HUES64 (cell line): Measurements from ENCODE around the gene ARID5B.
"Not testable (repeated sequence)": the region's sequence is repeated elsewhere in the genome, so short reads cannot be mapped to it uniquely, and the experiment has no call there.

ENCODE experiments used
- H3K27ac ChIP-seq: 2 replicates; pipeline ENCODE4 v1.7.0; 2013; ENCODE audit warnings: low read depth, low read length, inconsistent platforms
- H3K27me3 ChIP-seq: 2 replicates; pipeline ENCODE4 v1.6.1; 2013; ENCODE audit warnings: mild to moderate bottlenecking, low read length; ENCODE audit not compliant: insufficient read depth
- H3K36me3 ChIP-seq: 2 replicates; pipeline ENCODE4 v1.6.1; 2013; ENCODE audit warnings: mild to moderate bottlenecking, low read length; ENCODE audit not compliant: insufficient read depth
- H3K4me1 ChIP-seq: 2 replicates; pipeline ENCODE4 v1.6.1; 2013; ENCODE audit warnings: mild to moderate bottlenecking, low read length, moderate library complexity; ENCODE audit not compliant: insufficient read depth
- H3K4me3 ChIP-seq: 2 replicates; pipeline ENCODE4 v1.5.1; 2013; ENCODE audit warnings: mild to moderate bottlenecking, low read length, moderate library complexity
- H3K9ac ChIP-seq: 2 replicates; pipeline ENCODE4 v1.6.1; 2013; ENCODE audit warnings: mild to moderate bottlenecking, low read depth, low read length
- H3K9me3 ChIP-seq: 2 replicates; pipeline ENCODE4 v1.6.1; 2013; ENCODE audit warnings: low read depth, low read length; ENCODE audit not compliant: insufficient read depth
- WGBS: fragments of 150-250, 120-280 bp; methylation state at CpG from one replicate; pipeline ENCODE4 v1.1.7; 2013; ENCODE audit warnings: missing lambda C conversion rate; 5-methylcytosine and 5-hydroxymethylcytosine counted together

ARID5B gene

GRCh38 chr10:61970182-61971002 lies 68.9 kb downstream of the ARID5B start:
- H3K27me3 ChIP-seq = no peaks in the 10 kb centered on the region
- H3K4me3 ChIP-seq = no peak overlapping the region
- H3K4me1 ChIP-seq = peaks cover 5% of the 10 kb centered on the region; the same call in 1 of the 2 replicates
- no peak overlapping the region for H3K27ac ChIP-seq
- H3K9me3 ChIP-seq = no peaks in the 10 kb centered on the region
- H3K36me3 ChIP-seq = no peaks in the 10 kb centered on the region
- no peak overlapping the region for H3K9ac ChIP-seq
- 94% methylated on average over 6 of the region's 6 CpGs for WGBS

- H3K27me3 ChIP-seq = no peaks in the 10 kb centered on the region
- no peak overlapping the region for H3K9ac ChIP-seq
- H3K4me1 ChIP-seq = peaks cover 7% of the 10 kb centered on the region; the same call in 1 of the 2 replicates
Measured at GRCh38 chr10:61971003-61971325, 69.5 kb downstream of the ARID5B start.

DNA sequence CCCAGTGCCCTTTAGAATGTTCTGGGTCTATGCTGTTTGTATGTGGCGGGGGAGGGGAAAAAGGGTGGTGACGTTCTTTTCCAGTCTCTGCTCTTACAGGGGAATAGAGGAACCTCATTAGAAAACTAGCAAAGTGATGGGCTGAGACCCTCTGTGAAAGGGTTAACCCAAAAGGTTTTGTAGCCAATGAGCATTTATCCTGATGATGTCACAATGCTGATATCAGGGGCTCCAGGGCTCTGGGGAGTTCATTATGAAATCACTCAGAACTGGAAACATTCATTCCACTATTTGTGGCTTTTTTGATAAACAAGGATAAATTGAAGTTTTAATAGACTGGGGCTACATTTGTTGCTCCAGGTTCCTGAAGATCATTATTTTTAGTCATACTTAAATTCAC lies 71.7 kb downstream of the ARID5B start:
- H3K27ac ChIP-seq = no peak overlapping the region
- 81% methylated on average over 2 of the region's 2 CpGs for WGBS
- no peak overlapping the region for H3K9ac ChIP-seq

More at GRCh38 chr10:61971003-61971325, 69.5 kb downstream of the ARID5B start:
- H3K36me3 ChIP-seq = no peaks in the 10 kb centered on the region
- no peaks in the 10 kb centered on the region for H3K9me3 ChIP-seq
- H3K4me3 ChIP-seq = no peak overlapping the region
- H3K27ac ChIP-seq = no peak overlapping the region

GRCh38 chr10:61973906-61974305 lies 72.4 kb downstream of the ARID5B start:
- peaks cover 7% of the 10 kb centered on the region; the same call in 1 of the 2 replicates for H3K4me1 ChIP-seq
- 89% methylated on average over 3 of the region's 5 CpGs for WGBS
- H3K27me3 ChIP-seq = no peaks in the 10 kb centered on the region
- H3K36me3 ChIP-seq = no peaks in the 10 kb centered on the region
- H3K27ac ChIP-seq = no peak overlapping the region
- no peaks in the 10 kb centered on the region for H3K9me3 ChIP-seq
- H3K4me3 ChIP-seq = no peak overlapping the region
- no peak overlapping the region for H3K9ac ChIP-seq

More for the DNA sequence above, 71.7 kb downstream of the ARID5B start:
- H3K4me1 ChIP-seq = peaks cover 7% of the 10 kb centered on the region; the same call in 1 of the 2 replicates
- H3K27me3 ChIP-seq = no peaks in the 10 kb centered on the region
- no peaks in the 10 kb centered on the region for H3K9me3 ChIP-seq
- H3K36me3 ChIP-seq = no peaks in the 10 kb centered on the region
- no peak overlapping the region for H3K4me3 ChIP-seq

DNA sequence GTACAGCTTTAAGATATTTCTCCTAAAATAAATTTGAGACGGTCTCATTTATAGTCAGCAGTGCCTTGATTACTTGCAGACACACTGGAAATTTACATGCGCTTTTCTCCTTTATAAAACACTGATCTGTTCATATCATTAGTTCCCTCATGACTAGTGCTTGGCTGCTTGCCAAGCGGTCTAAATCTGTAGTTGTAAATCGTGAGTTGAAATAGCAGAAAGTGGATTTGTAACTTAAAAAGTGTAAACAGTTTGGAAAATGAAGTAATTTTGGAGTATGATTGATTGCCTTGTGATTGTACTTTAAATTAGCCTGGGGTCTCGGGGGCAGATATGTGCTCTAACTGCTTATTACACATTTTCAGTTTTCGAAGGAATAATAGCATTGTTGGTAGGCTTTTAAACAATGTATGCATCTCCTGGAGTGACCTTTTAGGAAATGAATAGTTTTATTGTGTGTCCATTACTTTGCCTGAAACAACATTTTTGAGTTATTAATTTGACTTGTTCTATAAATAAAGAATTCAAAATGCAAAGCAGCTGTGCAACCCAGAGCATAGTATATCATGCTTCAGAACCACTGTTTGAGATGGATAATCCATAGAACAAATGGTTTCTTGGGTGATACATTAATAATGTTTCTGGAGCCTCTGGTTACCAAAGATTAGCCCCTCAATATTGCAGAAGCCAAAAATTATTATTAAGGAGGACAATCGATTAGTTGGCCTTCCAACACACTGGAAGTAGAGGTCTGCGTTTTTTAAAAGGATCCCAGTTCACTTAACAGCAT lies 73.3 kb downstream of the ARID5B start:
- Histone ChIP-seq H3K9me3 (no peaks in the 10 kb centered on the region), H3K36me3 (no peaks in the 10 kb centered on the region), H3K4me1 (peaks cover 7% of the 10 kb centered on the region; the same call in 1 of the 2 replicates), H3K9ac (no peak overlapping the region), H3K27me3 (no peaks in the 10 kb centered on the region), H3K27ac (no peak overlapping the region), H3K4me3 (no peak overlapping the region)
- 91% methylated on average over 8 of the region's 8 CpGs for WGBS

DNA sequence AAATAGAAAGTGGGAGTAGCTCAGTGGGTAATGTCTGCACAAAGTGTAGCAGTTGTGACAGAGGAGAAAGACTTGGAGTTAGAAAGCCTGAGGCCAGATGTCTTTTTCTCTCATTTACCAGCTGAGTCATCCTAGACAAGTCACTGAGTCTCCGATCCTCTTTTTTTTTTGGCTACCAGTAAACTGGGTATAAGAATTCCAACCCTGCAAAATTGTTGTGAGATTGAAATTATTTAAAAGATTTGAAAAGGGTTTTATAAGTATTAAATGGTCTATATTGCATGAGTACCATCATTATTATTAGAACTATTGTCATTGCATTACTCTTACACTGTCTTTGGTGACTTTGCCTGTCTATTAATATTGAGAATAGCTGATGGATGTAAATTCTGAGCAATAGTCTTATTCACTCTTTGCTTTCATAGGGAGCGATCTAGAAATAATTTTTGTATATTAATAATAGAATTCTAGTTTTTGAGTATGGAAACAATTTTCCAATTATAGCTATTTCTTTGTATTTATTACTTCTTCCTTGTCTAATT lies 74.0 kb downstream of the ARID5B start:
- Histone ChIP-seq H3K4me3 (no peak overlapping the region), H3K27me3 (no peaks in the 10 kb centered on the region), H3K9me3 (no peaks in the 10 kb centered on the region), H3K9ac (no peak overlapping the region), H3K36me3 (no peaks in the 10 kb centered on the region), H3K4me1 (peaks cover 7% of the 10 kb centered on the region; the same call in 1 of the 2 replicates), H3K27ac (no peak overlapping the region)
- WGBS = 100% methylated on average over 1 of the region's 2 CpGs

GRCh38 chr10:61976951-61977721 lies 75.6 kb downstream of the ARID5B start:
- not testable (repeated sequence) for H3K4me3 ChIP-seq, H3K27ac ChIP-seq, H3K36me3 ChIP-seq, H3K27me3 ChIP-seq, H3K4me1 ChIP-seq, H3K9ac ChIP-seq, H3K9me3 ChIP-seq
- WGBS = 100% methylated on average over 1 of the region's 3 CpGs

DNA sequence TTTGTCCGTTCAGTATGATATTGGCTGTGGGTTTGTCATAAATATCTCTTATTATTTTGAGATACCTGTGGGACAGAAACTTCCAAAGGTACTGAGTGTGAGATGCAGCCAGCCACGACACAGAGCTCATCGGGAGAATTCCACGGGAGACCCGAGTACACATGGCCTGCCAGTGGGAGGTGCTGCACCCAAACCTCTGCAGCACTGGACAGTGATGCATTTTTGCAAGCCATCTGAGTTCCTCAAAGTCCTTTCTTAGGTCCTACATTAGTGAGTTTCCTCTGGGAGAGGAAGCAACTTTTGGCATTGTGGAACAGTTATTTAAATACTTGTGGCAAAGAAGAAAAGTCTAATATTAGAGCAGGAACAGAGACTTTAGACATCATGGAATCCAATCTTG lies 77.5 kb downstream of the ARID5B start:
- peaks cover 7% of the 10 kb centered on the region; the same call in 1 of the 2 replicates for H3K4me1 ChIP-seq
- no peak overlapping the region for H3K9ac ChIP-seq
- H3K4me3 ChIP-seq = no peak overlapping the region
- H3K27ac ChIP-seq = no peak overlapping the region
- no peaks in the 10 kb centered on the region for H3K9me3 ChIP-seq
- no peaks in the 10 kb centered on the region for H3K36me3 ChIP-seq
- 92% methylated on average over 4 of the region's 5 CpGs for WGBS
- H3K27me3 ChIP-seq = no peaks in the 10 kb centered on the region

GRCh38 chr10:61981460-61981859 lies 80.0 kb downstream of the ARID5B start:
- WGBS = 100% methylated on average over 1 of the region's 1 CpG
- Histone ChIP-seq H3K4me1 (peaks cover 14% of the 10 kb centered on the region), H3K27ac (no peak overlapping the region), H3K36me3 (no peaks in the 10 kb centered on the region), H3K4me3 (no peak overlapping the region), H3K9ac (no peak overlapping the region), H3K27me3 (no peaks in the 10 kb centered on the region), H3K9me3 (no peaks in the 10 kb centered on the region)

DNA sequence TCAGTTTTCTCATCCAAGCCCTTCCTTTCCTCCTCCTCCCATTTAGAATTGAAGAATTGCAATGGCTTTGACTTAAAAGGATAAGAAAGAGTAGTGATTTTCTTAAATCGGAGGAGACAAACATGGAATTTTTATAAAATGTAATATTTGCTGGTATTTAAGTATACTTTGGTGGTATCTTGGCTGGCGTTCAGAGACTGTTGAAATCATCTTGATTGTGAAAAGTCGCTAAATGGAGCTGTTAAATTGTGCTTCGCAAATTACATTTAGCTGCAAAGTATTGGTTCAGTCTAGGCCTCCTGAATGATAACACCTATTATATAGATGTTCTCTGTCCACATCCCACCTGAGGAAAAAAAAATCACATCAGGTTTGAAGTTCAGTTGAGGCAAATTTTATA lies 81.8 kb downstream of the ARID5B start:
- Histone ChIP-seq H3K27me3 (no peaks in the 10 kb centered on the region), H3K27ac (no peak overlapping the region), H3K36me3 (no peaks in the 10 kb centered on the region), H3K4me1 (peaks cover 32% of the 10 kb centered on the region), H3K9me3 (no peaks in the 10 kb centered on the region), H3K9ac (no peak overlapping the region), H3K4me3 (no peak overlapping the region)
- WGBS = 94% methylated on average over 4 of the region's 4 CpGs
